Spinal cord (tissue), 10 donors: Measurements from ENCODE around the gene RNF151. TPM values are rescaled to one million over a fixed set of nuclear protein-coding genes. Genes with fewer than 3 reads are reported as not detected.
A peak's percentile ranks its signal among the peaks of the same experiment; 100 is the strongest.

ENCODE experiments used
- DNase-seq, 6 donors: peaks; one replicate each; pipeline versions ENCODE4 v3.0.0 to v3.0.0-alpha.2; 2013 to 2015; ENCODE audit warnings: low spot score in 6 of 6, low read depth in 4 of 6
- H3K27ac ChIP-seq: one replicate; pipeline ENCODE4 v1.5.1; 2013; ENCODE audit warnings: low read depth, low read length, control low read depth
- H3K27me3 ChIP-seq: one replicate; pipeline ENCODE4 v1.6.1; 2013; ENCODE audit warnings: low read length; ENCODE audit not compliant: control insufficient read depth, insufficient read depth
- H3K36me3 ChIP-seq: one replicate; pipeline ENCODE4 v1.6.1; 2013; ENCODE audit warnings: low read length; ENCODE audit not compliant: control insufficient read depth, insufficient read depth
- H3K4me1 ChIP-seq: one replicate; pipeline ENCODE4 v1.6.1; 2013; ENCODE audit warnings: low read length; ENCODE audit not compliant: control insufficient read depth, insufficient read depth
- H3K4me3 ChIP-seq: one replicate; pipeline ENCODE4 v1.5.1; 2013; ENCODE audit warnings: low read depth, low read length, control low read depth
- H3K9me3 ChIP-seq: one replicate; pipeline ENCODE4 v1.6.1; 2013; ENCODE audit warnings: low read length; ENCODE audit not compliant: control insufficient read depth, insufficient read depth
- WGBS: methylation state at CpG from one replicate; pipeline ENCODE4 v1.1.5; 2013; ENCODE audit warnings: missing lambda C conversion rate; ENCODE audit not compliant: insufficient coverage; 5-methylcytosine and 5-hydroxymethylcytosine counted together
- polyA plus RNA-seq, 2 donors: library from polyadenylated mRNA; unstranded; fragments of 120-200 nt; gene quantifications; one replicate each; pipeline ENCODE4 v1.2.1, GENCODE V29; 2013; ENCODE audit not compliant: insufficient read length in 2 of 2
- total RNA-seq, 2 donors: library from RNA; depleted of rRNA in 1 of 2; stranded (reverse); fragments of 120-200 nt in 1 of 2; fragments of >200 nt in 1 of 2; gene quantifications; one replicate each; pipeline versions ENCODE4 v1.2.3 to v1.2.4, GENCODE V29; 2013 to 2014
- donor health status: healthy.

Gene RNF151
- total and polyA plus RNA-seq, 4 donors, result not detected

DNA sequence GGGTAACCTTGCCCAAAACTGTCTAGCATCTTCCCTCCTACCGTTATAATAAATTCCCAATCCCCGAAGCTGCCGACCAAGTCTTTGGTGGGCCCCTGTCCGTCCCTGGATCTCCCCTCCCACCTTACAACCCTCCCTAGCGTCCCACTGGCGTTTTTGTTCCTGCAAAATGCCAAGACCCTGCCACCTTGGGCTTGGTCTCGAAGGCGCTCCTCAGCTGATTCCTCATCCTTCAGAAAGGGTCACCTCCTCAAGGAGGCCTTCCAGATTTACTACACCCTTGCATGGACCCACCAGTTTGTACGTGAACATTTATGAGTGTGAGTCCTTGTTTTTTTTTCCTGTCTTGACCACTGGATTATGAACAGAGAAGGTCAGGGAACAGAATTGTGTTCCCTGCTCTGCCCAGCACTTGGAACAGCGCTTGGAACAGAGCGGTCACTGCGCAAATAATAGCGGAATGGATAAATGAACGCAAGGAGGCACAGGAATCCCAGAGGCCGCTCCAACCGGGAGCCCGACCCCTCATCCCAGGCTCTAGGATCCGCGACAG is 16.4 kb downstream of the RNF151 start:
- Histone ChIP-seq H3K27me3 (peaks cover 32% of the 10 kb centered on the region), H3K4me1 (peaks cover 63% of the 10 kb centered on the region), H3K36me3 (peaks cover 52% of the 10 kb centered on the region), H3K4me3 (peak overlapping the region; percentile 56), H3K9me3 (no peaks in the 10 kb centered on the region), H3K27ac (peak overlapping the region; percentile 80)
- WGBS, result 20% methylated on average over 17 of the region's 19 CpGs
- DNase-seq, result peak in 1 of 6 donors; percentile 13

DNA sequence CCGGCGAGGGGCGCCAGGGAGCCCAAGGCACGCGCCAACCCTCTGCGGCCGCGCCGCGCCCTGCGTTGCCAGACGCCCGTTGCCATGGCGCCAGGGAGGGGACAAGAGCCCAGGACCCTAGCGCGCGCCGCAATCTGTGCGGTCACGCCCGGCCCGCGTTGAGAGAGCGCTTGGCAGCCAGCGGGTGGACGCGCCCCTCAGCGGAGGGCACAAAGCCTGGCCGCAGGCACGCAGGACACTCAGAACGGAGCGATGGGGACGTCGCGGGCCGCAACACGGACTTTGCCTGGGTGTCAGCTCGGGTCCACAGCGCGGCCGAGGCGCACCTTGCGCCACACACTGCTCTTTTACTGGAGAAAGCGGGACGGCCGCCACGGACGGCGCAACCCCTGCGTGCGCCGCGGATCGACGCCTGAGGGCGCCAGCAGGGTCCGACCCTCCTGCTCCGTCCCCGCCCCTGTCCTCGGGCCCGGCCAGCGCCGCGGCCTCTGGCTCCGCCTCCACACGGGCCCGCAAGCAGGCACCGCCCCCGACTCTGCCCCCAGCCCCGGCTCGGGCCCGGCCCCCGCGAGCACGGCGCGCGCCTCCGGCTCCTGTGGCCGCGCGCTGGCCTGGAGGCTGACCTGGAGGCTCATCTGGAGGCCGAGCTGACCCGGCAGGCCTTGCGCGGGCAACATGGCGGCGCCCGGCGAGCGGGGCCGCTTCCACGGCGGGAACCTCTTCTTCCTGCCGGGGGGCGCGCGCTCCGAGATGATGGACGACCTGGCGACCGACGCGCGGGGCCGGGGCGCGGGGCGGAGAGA is 17.1 kb downstream of the RNF151 start, which contains the start of gene GFER:
TSS of gene GFER (plus strand) at position 650 of the 803 bp plus-strand sequence. CDS start at position 676, 26 bp downstream.
- peaks cover 64% of the 10 kb centered on the region for H3K4me1 ChIP-seq
- peaks cover 46% of the 10 kb centered on the region for H3K36me3 ChIP-seq
- H3K27me3 ChIP-seq, result peaks cover 31% of the 10 kb centered on the region
- H3K4me3 ChIP-seq, result peak within 1 kb of the TSS; percentile 61
- peak within 1 kb of the TSS; percentile 80 for H3K27ac ChIP-seq
- no peaks in the 10 kb centered on the region for H3K9me3 ChIP-seq
- peak; percentile 79 to 96 (median 86) for DNase-seq
- WGBS, result under 1% methylated on average over 109 of the region's 109 CpGs

DNA sequence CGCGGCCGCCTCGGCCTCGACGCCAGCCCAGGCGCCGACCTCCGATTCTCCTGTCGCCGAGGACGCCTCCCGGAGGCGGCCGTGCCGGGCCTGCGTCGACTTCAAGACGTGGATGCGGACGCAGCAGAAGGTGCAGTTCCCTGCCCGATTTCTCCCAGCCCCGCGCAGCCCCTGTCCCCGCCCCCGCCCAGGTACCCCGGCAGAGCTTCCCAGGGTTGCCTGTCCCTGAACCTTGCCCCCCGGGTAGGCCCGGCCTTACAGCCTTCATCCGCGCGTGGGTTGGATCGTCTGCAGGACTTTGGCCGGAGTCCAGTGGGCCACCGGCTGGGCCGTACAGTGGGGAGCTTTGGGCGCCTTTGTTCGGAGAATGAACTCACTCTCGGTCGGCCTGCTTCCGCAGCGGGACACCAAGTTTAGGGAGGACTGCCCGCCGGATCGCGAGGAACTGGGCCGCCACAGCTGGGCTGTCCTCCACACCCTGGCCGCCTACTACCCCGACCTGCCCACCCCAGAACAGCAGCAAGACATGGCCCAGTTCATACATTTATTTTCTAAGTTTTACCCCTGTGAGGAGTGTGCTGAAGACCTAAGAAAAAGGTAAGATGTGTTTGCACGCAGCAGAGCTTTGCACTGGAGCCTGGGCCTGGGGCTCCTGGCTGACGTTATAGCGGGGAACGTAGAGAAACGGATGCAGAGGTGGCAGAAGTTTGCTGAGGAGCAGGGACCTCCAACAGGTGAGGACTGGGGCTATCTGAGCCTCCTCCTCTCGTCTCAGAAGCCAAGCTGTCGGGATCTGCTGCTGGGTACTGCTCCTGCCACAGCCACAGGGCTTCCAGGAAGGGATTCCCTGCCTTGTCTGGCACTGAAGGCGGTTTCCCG is 17.9 kb downstream of the RNF151 start:
- 7% methylated on average over 56 of the region's 58 CpGs for WGBS
- DNase-seq, result no peak
- H3K9me3 ChIP-seq, result no peaks in the 10 kb centered on the region
- no peak overlapping the region for H3K27ac ChIP-seq
- peaks cover 34% of the 10 kb centered on the region for H3K27me3 ChIP-seq
- H3K4me3 ChIP-seq, result peak overlapping the region; percentile 61
- peaks cover 43% of the 10 kb centered on the region for H3K36me3 ChIP-seq
- H3K4me1 ChIP-seq, result peaks cover 70% of the 10 kb centered on the region

DNA sequence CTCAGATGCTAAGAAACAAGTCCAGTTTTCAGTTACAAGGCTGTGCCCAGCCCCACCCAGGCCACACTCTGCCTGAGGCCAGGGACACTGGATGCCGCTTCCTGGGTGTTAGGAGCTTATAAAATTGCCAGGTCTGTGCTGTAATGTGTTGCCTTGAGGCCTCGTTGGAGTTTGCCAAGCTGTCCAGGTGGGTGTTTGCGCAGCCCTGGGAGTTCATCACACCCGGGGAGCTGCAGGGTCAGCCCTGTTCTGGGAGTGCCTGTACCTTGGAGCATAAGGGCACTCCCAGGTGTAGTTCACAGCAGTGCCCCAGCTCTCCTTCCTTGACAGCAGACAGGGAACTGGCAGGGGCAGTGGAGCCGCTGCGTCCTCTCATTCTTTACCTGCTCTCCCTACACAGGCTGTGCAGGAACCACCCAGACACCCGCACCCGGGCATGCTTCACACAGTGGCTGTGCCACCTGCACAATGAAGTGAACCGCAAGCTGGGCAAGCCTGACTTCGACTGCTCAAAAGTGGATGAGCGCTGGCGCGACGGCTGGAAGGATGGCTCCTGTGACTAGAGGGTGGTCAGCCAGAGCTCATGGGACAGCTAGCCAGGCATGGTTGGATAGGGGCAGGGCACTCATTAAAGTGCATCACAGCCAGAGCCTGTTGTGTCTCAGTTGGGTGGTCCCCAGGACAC is 19.0 kb downstream of the RNF151 start:
- Histone ChIP-seq H3K4me3 (no peak overlapping the region), H3K9me3 (no peaks in the 10 kb centered on the region), H3K4me1 (peaks cover 66% of the 10 kb centered on the region), H3K27me3 (peaks cover 29% of the 10 kb centered on the region), H3K36me3 (peaks cover 34% of the 10 kb centered on the region), H3K27ac (no peak overlapping the region)
- DNase-seq, result no peak
- 97% methylated on average over 14 of the region's 14 CpGs for WGBS

DNA sequence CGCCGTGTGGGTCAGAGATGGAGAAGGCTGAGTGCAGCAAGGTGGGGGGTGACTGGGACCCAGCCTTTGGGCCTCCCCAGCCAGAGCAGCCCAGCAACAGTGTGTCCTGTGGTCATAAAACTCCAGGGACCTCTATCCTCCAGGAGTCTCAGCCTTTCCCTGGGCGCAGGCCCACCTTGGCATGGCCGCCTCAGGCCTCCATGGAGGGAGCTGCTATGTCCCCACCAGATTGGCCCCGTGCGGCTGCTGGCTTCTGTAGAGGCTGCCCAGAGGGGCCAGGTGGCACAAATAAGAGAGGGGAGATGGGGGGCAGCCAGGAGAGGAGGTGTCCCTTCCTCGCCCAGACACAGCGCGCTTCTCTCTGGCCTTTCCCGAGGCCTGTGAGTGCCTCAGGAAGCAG is 20.5 kb downstream of the RNF151 start:
- no peaks in the 10 kb centered on the region for H3K9me3 ChIP-seq
- H3K36me3 ChIP-seq, result peaks cover 32% of the 10 kb centered on the region
- WGBS, result 86% methylated on average over 5 of the region's 10 CpGs
- H3K4me3 ChIP-seq, result no peak overlapping the region
- no peak for DNase-seq
- peaks cover 64% of the 10 kb centered on the region for H3K4me1 ChIP-seq
- H3K27ac ChIP-seq, result no peak overlapping the region
- H3K27me3 ChIP-seq, result peaks cover 32% of the 10 kb centered on the region

DNA sequence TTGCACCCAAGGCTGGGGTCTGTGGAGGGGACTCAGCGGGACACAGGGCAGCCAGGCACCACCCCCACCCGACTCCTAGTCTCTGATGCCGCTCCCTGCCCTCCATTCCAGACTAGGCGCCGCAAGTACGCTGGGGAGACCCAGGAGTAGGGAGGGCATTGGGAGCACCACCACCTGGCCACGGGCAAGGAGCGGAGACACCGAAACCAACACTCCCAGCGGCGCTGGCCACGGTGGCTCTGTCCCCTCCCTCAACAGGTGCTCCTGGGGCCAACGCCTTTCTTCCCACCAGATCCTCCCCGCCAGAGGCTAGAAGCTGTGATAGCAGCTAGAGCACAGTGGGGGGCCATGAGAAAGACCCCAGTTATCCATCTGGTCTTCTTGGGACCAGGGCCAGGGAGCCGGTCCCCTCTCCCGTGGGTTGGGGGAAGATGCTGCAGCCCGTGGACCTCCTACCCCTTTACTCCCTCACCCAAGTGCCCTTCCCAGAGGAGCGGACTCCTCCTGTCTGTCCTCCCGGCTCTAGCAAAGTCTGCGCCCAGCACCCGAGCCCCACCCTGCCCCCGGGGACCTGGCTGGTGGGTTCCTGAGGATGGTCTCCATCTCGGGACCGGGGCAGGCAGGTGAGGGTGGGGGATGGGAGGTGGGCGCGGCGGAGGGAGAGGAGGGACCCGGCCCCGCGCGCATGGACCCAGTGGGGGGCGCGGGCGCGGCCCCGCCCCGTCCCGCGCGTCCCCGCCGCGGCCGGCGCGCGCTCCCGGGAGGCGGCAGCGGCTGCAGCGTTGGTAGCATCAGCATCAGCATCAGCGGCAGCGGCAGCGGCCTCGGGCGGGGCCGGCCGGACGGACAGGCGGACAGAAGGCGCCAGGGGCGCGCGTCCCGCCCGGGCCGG is 22.8 kb downstream of the RNF151 start, which contains the start of gene SYNGR3:
TSS of gene SYNGR3 (plus strand) at position 762 of the 892 bp plus-strand sequence. CDS start 133 bp downstream, outside the sequence.
- peak in 2 of 6 donors; percentile 29 to 36 for DNase-seq
- H3K4me3 ChIP-seq, result peak within 1 kb of the TSS; percentile 31
- H3K36me3 ChIP-seq, result peaks cover 46% of the 10 kb centered on the region
- peaks cover 56% of the 10 kb centered on the region for H3K4me1 ChIP-seq
- H3K27me3 ChIP-seq, result peaks cover 32% of the 10 kb centered on the region
- H3K27ac ChIP-seq, result no peak within 1 kb of the TSS
- under 1% methylated on average over 63 of the region's 67 CpGs for WGBS
- H3K9me3 ChIP-seq, result no peaks in the 10 kb centered on the region

DNA sequence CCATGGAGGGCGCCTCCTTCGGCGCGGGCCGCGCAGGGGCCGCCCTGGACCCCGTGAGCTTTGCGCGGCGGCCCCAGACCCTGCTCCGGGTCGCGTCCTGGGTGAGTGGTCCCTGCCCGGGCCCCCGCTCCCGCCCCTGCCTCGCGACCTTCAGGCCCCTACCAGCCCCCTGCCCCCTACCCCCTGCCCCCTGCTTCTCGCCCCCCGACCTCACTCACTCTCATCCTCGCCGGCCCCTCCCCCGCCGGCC is 23.4 kb downstream of the RNF151 start:
- H3K4me3 ChIP-seq, result peak overlapping the region; percentile 31
- under 1% methylated on average over 15 of the region's 25 CpGs for WGBS
- peaks cover 50% of the 10 kb centered on the region for H3K4me1 ChIP-seq
- H3K27me3 ChIP-seq, result peaks cover 32% of the 10 kb centered on the region
- H3K9me3 ChIP-seq, result no peaks in the 10 kb centered on the region
- H3K36me3 ChIP-seq, result peaks cover 47% of the 10 kb centered on the region
- no peak for DNase-seq
- H3K27ac ChIP-seq, result no peak overlapping the region

DNA sequence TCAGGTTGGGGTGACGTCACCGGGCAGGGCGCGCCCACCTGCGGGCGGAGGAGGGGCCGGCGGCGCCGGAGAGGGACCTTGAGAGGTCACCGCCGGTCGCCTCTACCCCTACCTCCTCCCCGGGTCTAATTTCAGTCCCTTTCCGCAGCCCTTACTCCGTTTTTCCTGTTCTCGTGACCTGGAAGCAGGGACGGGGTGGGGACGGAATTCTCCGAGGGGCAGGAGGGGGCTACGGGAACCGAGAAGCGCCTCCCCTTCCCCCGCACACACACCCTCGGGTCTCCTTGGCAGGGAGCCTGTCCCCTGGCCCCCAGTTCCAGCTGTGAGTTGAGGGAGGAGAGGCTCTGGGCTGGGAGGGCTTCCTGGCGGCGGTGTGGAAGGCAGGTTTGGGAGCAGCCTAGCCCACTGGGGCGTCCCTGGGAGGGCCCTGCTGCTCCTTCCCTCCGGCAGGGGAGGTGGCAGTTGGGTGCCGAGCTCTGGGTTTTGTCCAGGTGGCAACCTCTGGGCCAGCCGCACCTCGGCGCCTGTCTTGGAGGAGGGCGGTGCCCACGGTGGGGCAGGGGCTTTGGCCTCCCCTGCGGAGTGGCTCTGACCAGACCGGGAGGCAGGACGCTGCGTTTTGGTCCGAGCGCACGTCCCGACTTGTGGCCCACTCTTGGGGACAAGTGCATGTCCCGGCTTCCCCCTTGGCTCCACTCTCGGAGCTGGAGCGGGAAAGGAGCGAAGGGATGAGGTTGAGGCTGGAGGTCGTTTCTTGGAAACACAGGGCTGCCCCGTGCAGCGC is 23.9 kb downstream of the RNF151 start:
- Histone ChIP-seq H3K9me3 (no peaks in the 10 kb centered on the region), H3K27me3 (peaks cover 32% of the 10 kb centered on the region), H3K27ac (no peak overlapping the region), H3K4me1 (peaks cover 45% of the 10 kb centered on the region), H3K4me3 (peak overlapping the region; percentile 31), H3K36me3 (peaks cover 45% of the 10 kb centered on the region)
- 2% methylated on average over 41 of the region's 50 CpGs for WGBS
- DNase-seq, result peak in 2 of 6 donors; percentile 28 to 67
